KMS-11 (cell line): ENCODE data around the gene INPP5A.

Source experiments
- H2AFZ ChIP-seq: fragments of 200-600 bp; sonication (generic); 2 replicates; pipeline ENCODE4 v1.6.1; 2016; ENCODE audit warnings: antibody characterized with exemption, mixed run types, low read depth
- H3K27ac ChIP-seq: fragments of 200-600 bp; sonication (generic); 2 replicates; pipeline ENCODE4 v1.6.1; 2016; ENCODE audit warnings: mild to moderate bottlenecking, mixed run types
- H3K27me3 ChIP-seq: fragments of 200-600 bp; sonication (generic); 2 replicates; pipeline ENCODE4 v1.6.1; 2017; ENCODE audit warnings: mild to moderate bottlenecking, low read depth, mixed run types, moderate library complexity; ENCODE audit not compliant: insufficient read depth
- H3K36me3 ChIP-seq: fragments of 200-600 bp; sonication (generic); 2 replicates; pipeline ENCODE4 v1.6.1; 2017; ENCODE audit warnings: mild to moderate bottlenecking, mixed run types; ENCODE audit not compliant: insufficient read depth
- H3K4me1 ChIP-seq: fragments of 200-600 bp; sonication (generic); 2 replicates; pipeline ENCODE4 v1.6.1; 2016; ENCODE audit warnings: mild to moderate bottlenecking, low read depth, mixed run types; ENCODE audit not compliant: poor library complexity, severe bottlenecking
- H3K4me2 ChIP-seq: fragments of 200-600 bp; sonication (generic); 2 replicates; pipeline ENCODE4 v1.7.0; 2016; ENCODE audit warnings: mild to moderate bottlenecking, mixed run types
- H3K4me3 ChIP-seq: fragments of 200-600 bp; sonication (generic); IDR thresholded peaks from 2 replicates; pipeline ENCODE4 v1.6.1; 2017; ENCODE audit warnings: low read depth, low read length, mixed read lengths; ENCODE audit not compliant: insufficient read depth
- H3K79me2 ChIP-seq: fragments of 200-600 bp; sonication (generic); 2 replicates; pipeline ENCODE4 v1.6.1; 2016; ENCODE audit warnings: low read depth, mixed run types; ENCODE audit not compliant: insufficient read depth
- H3K9ac ChIP-seq: fragments of 200-600 bp; sonication (generic); 2 replicates; pipeline ENCODE4 v1.6.1; 2016; ENCODE audit warnings: mild to moderate bottlenecking, mixed run types
- H4K20me1 ChIP-seq: fragments of 200-600 bp; sonication (generic); 2 replicates; pipeline ENCODE4 v1.6.1; 2016; ENCODE audit warnings: mild to moderate bottlenecking, mixed run types; ENCODE audit not compliant: insufficient read depth
- CTCF ChIP-seq: fragments of 200-600 bp; sonication (generic); conservative IDR thresholded peaks from 2 replicates; pipeline ENCODE4 v1.6.1; 2017; ENCODE audit warnings: low read depth, mild to moderate bottlenecking, antibody characterized with exemption, low read length, moderate library complexity, mixed read lengths

The INPP5A gene

DNA sequence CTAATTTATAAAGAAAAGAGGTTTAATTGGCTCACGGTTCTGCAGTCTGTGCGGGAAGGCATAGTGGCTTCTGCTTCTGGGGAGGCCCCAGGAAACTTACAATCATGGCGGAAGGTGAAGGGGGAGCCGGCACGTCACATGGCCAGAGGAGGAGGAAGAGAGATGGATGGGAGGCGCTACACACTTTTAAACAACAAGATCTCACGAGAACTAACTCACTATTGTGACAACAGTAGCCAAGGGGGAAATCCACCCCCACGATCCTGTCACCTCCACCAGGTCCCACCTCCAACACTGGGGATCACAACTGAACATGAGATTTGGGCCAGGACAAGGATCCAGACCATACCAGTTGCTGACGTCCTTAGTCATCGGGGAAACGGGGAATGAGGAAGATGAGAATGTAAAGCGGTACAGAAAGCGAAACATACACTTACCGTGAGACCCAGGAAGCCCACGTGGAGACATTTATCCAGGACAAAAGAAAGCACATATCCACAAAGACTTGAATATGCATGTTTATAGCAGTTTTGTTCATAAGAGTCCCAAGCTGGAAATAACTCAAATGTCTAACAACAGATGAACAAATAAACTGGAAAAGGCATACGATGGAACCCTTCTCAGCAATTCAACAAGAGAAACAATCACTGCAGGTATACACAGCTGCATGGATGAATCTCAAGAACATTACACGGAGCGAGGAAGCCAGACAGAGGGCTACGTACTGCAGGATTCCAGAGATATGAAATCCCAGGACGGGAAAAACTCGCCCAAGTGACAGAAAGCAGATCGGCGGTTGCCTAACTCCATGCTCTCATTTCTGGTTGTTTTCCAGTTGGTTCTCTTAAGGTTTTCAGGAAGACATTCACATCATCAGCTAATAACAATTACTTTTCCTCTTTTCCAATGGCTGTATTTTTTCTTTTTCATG, 26.2 kb upstream of the INPP5A start:
- H2AFZ ChIP-seq: no peak overlapping the region
- no peak overlapping the region for H3K4me3 ChIP-seq
- peaks cover 5% of the 10 kb centered on the region; the same call in 1 of the 2 replicates for H3K27me3 ChIP-seq
- TF ChIP-seq CTCF: no peak
- no peak overlapping the region for H3K27ac ChIP-seq
- no peak overlapping the region for H3K9ac ChIP-seq
- no peaks in the 10 kb centered on the region for H4K20me1 ChIP-seq
- no peak overlapping the region for H3K4me2 ChIP-seq
- no peaks in the 10 kb centered on the region for H3K36me3 ChIP-seq
- H3K79me2 ChIP-seq: no peaks in the 10 kb centered on the region
- no peaks in the 10 kb centered on the region for H3K4me1 ChIP-seq

- no peak overlapping the region for H3K9ac ChIP-seq
- H3K27me3 ChIP-seq: peaks cover 5% of the 10 kb centered on the region; the same call in 1 of the 2 replicates
- no peak overlapping the region for H3K4me2 ChIP-seq
- H3K36me3 ChIP-seq: no peaks in the 10 kb centered on the region
- H4K20me1 ChIP-seq: no peaks in the 10 kb centered on the region
- no peak overlapping the region for H3K4me3 ChIP-seq
- no peak overlapping the region for H2AFZ ChIP-seq
- no peak overlapping the region for H3K27ac ChIP-seq
- no peaks in the 10 kb centered on the region for H3K79me2 ChIP-seq
- no peak for TF ChIP-seq CTCF
- no peaks in the 10 kb centered on the region for H3K4me1 ChIP-seq
Measured at GRCh38 chr10:132512052-132512442, 25.5 kb upstream of the INPP5A start.

DNA sequence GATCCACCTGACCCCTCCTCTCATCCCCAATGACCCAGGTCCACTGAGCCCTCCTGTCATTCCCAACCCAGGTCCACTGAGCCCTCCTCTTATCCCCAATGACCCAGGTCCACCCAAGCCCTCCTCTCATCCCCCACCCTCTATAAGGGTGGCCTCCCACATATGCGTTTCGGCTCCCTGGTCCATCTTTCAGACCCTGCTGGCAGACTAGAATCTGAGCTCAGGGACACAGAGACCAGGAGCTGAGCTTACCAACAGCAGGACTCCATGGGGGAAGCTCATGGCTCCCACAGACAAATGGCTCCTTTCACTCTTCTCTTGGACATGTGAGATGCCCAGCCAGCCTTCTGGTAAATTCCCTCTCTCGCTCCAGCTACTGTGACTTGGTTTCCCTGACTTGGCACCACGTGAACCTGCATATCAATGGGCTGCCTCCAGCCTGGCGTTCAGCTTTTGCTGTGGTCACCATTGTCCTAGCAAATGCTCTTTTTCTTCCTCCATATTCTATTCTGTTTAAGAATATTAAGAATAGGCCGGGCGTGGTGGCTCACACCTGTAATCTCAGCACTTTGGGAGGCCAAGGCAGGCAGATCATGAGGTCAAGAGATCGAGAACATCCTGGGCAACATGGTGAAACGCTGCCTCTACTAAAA, 24.8 kb upstream of the INPP5A start:
- Histone ChIP-seq H3K27ac (no peak overlapping the region), H3K36me3 (no peaks in the 10 kb centered on the region), H3K4me3 (no peak overlapping the region), H2AFZ (no peak overlapping the region), H4K20me1 (no peaks in the 10 kb centered on the region), H3K27me3 (peaks cover 5% of the 10 kb centered on the region; the same call in 1 of the 2 replicates), H3K9ac (no peak overlapping the region), H3K4me1 (peaks cover 4% of the 10 kb centered on the region), H3K4me2 (no peak overlapping the region), H3K79me2 (no peaks in the 10 kb centered on the region)
- TF ChIP-seq CTCF: no peak

- Histone ChIP-seq H3K4me2 (no peak overlapping the region), H3K9ac (no peak overlapping the region), H3K36me3 (no peaks in the 10 kb centered on the region), H2AFZ (no peak overlapping the region), H3K79me2 (no peaks in the 10 kb centered on the region), H3K27me3 (peaks cover 8% of the 10 kb centered on the region; the same call in 1 of the 2 replicates), H3K4me1 (peaks cover 13% of the 10 kb centered on the region), H3K4me3 (no peak overlapping the region), H4K20me1 (no peaks in the 10 kb centered on the region), H3K27ac (no peak overlapping the region)
- no peak for TF ChIP-seq CTCF
Measured at GRCh38 chr10:132514821-132515520, 22.6 kb upstream of the INPP5A start.
